Measurements from ENCODE around the gene CNTNAP1. TPM values are rescaled to one million over a fixed set of nuclear protein-coding genes. Genes with fewer than 3 reads are reported as not detected.

CNTNAP1 gene
- 1 to 10 TPM; 1.8 to 1.9 TPM for total RNA-seq

DNA sequence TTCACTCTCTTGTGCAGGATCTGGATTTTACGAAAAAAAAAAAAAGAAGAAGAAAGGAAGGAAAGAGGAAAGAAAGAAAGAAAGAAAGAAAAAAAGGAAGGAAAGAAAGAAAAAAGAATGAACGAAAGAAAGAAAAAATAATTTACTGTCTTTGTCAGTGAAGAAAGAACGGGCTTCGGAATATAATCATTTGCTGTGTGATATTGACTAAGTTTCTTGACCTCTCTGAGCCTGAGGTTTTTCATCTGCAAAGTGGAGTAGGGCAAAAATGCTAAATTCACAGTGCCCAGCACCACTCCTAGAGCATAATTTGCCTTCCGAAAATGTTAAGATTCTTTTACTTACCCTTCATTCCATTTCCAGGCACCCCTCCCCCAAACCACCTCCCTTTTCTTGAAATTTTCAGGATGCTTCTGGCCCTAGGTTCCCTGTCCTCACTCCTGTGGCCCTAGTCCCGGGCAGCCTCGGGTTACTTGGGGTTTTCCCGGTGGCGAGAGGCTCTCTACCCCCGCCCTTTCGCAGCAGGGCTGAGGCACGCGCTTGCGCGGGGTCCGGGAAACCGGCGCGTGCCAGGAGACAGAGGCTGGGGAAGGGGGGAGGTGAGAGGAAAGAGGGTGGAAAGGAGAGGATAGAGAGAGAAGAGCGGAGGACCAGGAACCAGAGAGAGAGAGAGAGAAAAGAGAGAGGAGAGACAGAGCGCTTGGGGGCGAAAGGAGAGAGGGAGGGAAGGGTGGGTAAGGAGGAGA is at the start of gene CNTNAP1:
CNTNAP1 (plus strand) TSS at position 556 of the 746 bp plus-strand sequence. CDS start 299 bp downstream, outside the sequence.
- ChIA-PET CTCF (interaction anchor here (2.2 kb wide), 1 partner anchor 104 kb away, joined by 13 read pairs; the partner anchor contains the start of gene PSMC3IP), POLR2A (no interaction called here)
- DNase-seq, result peak; percentile 48
- Mint-ChIP-seq H3K27ac (peak within 1 kb of the TSS; percentile 49), H3K27me3 (peaks cover 30% of the 10 kb centered on the region), H3K36me3 (peaks cover 2% of the 10 kb centered on the region), H3K4me3 (peak within 1 kb of the TSS; percentile 51), H3K9me3 (no peaks in the 10 kb centered on the region), H3K4me1 (ENCODE audit: low read depth) (peaks cover 49% of the 10 kb centered on the region)
- intact Hi-C loops (cut with micrococcal nuclease), result no loop called here

DNA sequence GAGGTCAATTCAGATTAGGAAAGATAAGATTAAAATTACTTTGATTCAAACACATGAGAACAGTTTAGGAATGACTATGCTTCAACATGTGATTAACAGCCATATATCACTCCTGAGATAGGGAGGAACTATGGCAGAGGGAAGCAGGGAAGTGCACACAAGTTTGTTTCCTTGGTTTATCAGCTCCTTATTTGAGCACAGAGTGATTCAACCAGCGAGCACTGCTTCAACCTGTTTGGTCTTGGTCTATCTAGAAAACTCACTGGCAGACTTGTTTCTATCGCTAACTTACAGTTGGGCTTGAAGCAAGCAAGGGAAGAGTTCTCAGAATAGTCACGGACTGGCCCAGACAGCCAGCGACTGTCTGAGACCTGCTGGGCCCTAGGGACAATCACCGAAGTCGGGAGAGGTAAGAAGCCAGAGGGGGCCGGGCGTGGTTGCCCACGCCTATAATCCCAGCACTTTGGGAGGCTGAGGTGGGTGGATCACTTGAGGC is 49.3 kb upstream of the CNTNAP1 start:
- intact Hi-C loops (cut with micrococcal nuclease), result no loop called here
- Mint-ChIP-seq H3K27ac (no peak overlapping the region), H3K9me3 (no peaks in the 10 kb centered on the region), H3K4me3 (no peak overlapping the region), H3K27me3 (no peaks in the 10 kb centered on the region), H3K4me1 (ENCODE audit: low read depth) (no peaks in the 10 kb centered on the region), H3K36me3 (no peaks in the 10 kb centered on the region)
- DNase-seq, result no peak
- POLR2A ChIA-PET, result no interaction called here
- CTCF ChIA-PET, result no interaction called here

DNA sequence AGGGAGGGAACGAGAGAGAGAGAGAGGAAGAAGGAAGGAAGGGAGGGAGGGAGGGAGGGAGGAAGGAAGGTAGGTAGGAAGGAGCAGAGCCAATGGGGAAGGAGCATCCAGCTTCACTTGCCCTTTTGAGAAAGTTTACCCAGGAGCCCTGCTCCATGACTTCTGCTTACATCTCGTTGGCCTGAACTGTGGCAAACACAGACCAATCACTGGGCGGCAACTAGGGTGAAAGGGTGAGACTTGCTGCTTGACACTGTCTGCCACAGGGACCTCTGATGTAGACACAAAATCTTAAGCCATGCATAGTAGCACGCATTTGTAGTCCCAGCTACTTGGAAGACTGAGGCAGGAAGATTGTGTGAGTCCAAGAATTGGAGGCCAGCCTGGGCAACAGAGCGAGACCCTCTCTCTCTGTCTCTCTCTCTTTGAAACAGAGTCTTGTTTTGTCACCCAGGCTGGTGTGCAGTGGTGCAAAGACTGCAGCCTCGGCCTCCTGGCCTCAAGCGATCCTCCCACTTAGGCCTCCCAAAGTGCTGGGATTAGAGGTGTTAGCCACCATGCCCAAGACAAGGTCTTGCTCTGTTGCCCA is 42.7 kb upstream of the CNTNAP1 start:
- H3K36me3 Mint-ChIP-seq, result no peaks in the 10 kb centered on the region
- no peaks in the 10 kb centered on the region for H3K4me1 Mint-ChIP-seq (ENCODE audit: low read depth)
- intact Hi-C loops (cut with micrococcal nuclease), result no loop called here
- POLR2A ChIA-PET, result no interaction called here
- no peak overlapping the region for H3K27ac Mint-ChIP-seq
- H3K9me3 Mint-ChIP-seq, result no peaks in the 10 kb centered on the region
- H3K27me3 Mint-ChIP-seq, result peaks cover 5% of the 10 kb centered on the region
- DNase-seq, result no peak
- CTCF ChIA-PET, result no interaction called here
- no peak overlapping the region for H3K4me3 Mint-ChIP-seq

DNA sequence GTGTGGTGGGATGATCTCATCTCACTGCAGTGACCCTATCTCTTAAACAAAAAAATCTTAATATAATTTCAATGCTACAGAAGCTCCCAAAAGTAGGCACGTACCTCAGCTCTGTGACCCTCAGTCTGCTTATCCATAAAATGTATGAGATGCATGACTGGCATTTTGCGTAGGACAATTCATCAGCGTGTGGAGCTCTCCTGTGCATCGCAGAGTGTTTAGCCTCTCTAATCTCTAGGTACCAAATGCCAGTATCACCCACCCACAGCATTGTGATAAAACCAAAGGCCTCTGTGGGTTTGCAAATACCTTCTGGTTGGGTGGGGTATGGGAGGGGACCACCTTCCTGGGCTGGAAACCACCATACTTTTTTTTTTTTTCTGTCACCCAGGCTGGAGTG is 42.2 kb upstream of the CNTNAP1 start:
- H3K27me3 Mint-ChIP-seq, result peaks cover 5% of the 10 kb centered on the region
- POLR2A ChIA-PET, result no interaction called here
- H3K9me3 Mint-ChIP-seq, result no peaks in the 10 kb centered on the region
- H3K4me3 Mint-ChIP-seq, result no peak overlapping the region
- intact Hi-C loops (cut with micrococcal nuclease), result no loop called here
- H3K4me1 Mint-ChIP-seq (ENCODE audit: low read depth), result no peaks in the 10 kb centered on the region
- H3K27ac Mint-ChIP-seq, result no peak overlapping the region
- DNase-seq, result no peak
- CTCF ChIA-PET, result no interaction called here
- no peaks in the 10 kb centered on the region for H3K36me3 Mint-ChIP-seq

DNA sequence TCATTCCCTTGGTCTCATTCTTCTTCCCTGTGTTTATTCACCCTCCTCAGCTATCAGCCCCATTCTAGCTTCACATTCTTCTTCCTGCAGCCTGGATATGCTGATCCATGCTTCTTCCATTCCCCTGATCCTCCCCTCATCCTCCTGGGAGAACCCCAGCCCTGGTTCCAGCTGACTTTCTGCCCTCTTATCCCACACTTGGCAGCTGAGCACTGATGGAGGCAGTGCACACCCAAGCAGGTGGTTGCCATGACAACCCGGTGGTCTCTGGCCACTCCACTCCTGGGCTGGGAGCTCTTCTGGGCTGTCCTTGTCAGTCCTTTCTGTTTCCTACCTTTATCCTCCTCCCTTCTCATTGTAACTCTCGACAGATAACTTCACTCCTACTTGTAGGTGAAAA is 40.0 kb upstream of the CNTNAP1 start:
- DNase-seq, result no peak
- intact Hi-C loops (cut with micrococcal nuclease), result no loop called here
- Mint-ChIP-seq H3K9me3 (no peaks in the 10 kb centered on the region), H3K36me3 (no peaks in the 10 kb centered on the region), H3K27ac (no peak overlapping the region), H3K4me1 (ENCODE audit: low read depth) (no peaks in the 10 kb centered on the region), H3K27me3 (peaks cover 7% of the 10 kb centered on the region), H3K4me3 (no peak overlapping the region)
- ChIA-PET POLR2A (no interaction called here), CTCF (interaction anchor here (1.2 kb wide), 1 partner anchor 64 kb away, joined by 5 read pairs; the partner anchor contains the start of gene PSMC3IP)

DNA sequence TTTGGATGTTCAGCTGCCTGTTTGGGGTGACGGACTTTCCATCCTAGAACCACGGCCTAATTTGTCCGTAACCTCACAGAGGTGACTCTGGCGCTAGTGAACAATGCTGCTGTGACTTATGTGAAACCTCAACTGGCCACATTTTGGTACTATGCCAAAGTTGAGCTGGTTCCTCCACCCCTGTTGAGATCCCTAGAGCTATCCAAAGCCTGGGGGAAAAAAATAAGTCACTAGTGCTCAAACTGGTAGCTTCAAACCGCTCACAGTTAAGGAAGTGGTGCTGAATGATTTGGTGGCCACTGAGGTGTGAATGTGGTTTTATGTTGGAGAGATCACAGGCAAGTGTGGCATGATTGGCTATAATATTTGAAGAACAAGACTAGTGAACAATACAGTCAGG is 34.6 kb upstream of the CNTNAP1 start:
- Mint-ChIP-seq H3K4me3 (no peak overlapping the region), H3K27ac (no peak overlapping the region), H3K27me3 (peaks cover 10% of the 10 kb centered on the region), H3K9me3 (no peaks in the 10 kb centered on the region), H3K4me1 (ENCODE audit: low read depth) (no peaks in the 10 kb centered on the region), H3K36me3 (no peaks in the 10 kb centered on the region)
- intact Hi-C loops (cut with micrococcal nuclease), result no loop called here
- ChIA-PET POLR2A (no interaction called here), CTCF (interaction anchor here (1.1 kb wide), 1 partner anchor 69 kb away, joined by 3 read pairs; no protein-coding TSS in a partner anchor)
- no peak for DNase-seq

DNA sequence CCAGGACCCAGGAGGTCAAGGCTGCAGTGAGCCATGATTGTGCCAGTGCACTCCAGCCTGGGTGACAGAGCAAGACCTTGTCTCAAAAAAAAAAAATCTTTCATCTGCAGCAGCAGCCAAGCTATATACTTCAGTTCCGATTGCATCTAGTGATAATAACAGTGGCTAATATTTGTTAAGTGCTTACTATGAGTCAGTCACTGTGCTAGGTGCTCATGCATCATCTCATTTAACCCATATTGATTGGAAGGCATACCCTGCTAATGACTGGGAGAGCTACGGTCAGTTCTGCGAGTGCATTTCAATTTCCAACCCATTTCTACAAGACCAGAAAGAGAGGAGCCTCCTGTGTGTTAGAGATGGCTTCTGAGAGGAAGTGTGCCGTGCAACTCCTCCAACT is 30.9 kb upstream of the CNTNAP1 start:
- H3K36me3 Mint-ChIP-seq, result no peaks in the 10 kb centered on the region
- intact Hi-C loops (cut with micrococcal nuclease), result no loop called here
- DNase-seq, result no peak
- no peak overlapping the region for H3K4me3 Mint-ChIP-seq
- CTCF ChIA-PET, result no interaction called here
- H3K27me3 Mint-ChIP-seq, result peaks cover 14% of the 10 kb centered on the region
- H3K9me3 Mint-ChIP-seq, result no peaks in the 10 kb centered on the region
- POLR2A ChIA-PET, result no interaction called here
- peaks cover 10% of the 10 kb centered on the region for H3K4me1 Mint-ChIP-seq (ENCODE audit: low read depth)
- no peak overlapping the region for H3K27ac Mint-ChIP-seq

DNA sequence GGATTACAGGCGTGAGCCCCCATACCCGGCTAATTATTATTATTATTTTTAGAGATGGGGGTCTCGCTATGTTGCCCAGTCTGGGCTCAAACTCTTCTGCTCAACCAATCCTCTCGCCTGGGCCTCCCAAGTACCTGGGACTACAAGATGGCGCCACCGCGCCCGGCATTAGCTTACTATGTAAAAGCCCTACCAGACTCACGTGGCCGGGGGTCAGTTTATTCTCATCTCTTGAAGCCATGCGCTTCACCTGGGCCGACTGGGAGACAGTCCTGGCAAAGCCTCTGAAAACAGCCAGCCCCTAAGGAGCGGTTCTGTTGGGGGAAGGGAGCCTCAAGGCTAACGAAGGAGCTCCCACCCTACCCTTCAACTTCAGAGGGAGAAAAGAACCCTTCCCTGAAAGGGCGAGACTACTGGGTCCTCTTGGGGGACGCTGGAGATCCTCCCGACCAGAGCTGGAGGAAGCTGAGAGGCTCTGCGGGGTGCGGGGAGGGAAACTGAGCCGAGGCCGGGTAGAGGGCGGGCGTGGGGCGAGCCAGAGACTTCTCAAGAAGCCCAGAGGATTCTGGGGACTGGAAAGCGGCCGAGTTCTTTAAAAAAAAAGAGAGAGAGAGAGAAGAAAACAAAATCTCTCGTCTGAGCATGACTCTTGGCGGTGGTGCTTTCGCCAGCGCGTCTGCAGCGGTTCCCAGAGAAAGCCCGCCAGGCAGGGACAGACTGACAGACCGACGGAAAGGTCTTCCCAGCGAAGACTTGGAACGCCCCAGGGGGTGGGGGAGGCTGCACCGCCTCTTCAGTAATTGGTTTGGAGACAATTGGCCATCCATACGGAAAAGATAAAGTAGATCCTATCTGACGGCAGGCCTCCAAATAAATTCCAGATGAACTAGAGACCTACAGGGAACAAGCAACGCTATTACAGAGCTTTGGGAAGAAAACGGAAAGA is 28.9 kb upstream of the CNTNAP1 start:
- no peaks in the 10 kb centered on the region for H3K9me3 Mint-ChIP-seq
- DNase-seq, result no peak
- H3K4me1 Mint-ChIP-seq (ENCODE audit: low read depth), result peaks cover 17% of the 10 kb centered on the region
- H3K4me3 Mint-ChIP-seq, result no peak overlapping the region
- H3K27me3 Mint-ChIP-seq, result peaks cover 12% of the 10 kb centered on the region
- POLR2A ChIA-PET, result no interaction called here
- intact Hi-C loops (cut with micrococcal nuclease), result no loop called here
- no peak overlapping the region for H3K27ac Mint-ChIP-seq
- no peaks in the 10 kb centered on the region for H3K36me3 Mint-ChIP-seq
- CTCF ChIA-PET, result interaction anchor here (0.9 to 2.2 kb wide), 2 partner anchors 44 to 75 kb away, joined by 4 to 6 read pairs; partner anchors contain the start of genes RETREG3 and TUBG1

DNA sequence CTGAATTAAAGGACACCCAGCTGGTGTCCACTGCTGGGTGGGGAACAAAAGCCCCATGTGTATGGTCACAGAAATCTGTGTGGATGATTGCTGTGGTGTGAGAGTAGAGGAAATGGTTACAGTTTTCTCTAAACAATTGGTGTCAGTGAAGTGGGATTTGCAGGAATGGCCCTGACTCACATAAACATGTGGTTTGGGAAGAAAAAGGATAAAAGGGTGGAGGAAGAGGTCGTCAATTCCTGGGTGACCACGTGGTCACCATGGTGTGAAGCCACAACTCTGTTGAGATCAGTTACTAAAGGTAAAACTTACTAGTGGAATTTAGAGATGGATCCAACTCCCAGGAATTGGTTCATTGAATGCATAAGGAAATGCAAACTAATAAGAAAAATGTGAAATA is 26.8 kb upstream of the CNTNAP1 start:
- intact Hi-C loops (cut with micrococcal nuclease), result no loop called here
- no peak overlapping the region for H3K4me3 Mint-ChIP-seq

DNA sequence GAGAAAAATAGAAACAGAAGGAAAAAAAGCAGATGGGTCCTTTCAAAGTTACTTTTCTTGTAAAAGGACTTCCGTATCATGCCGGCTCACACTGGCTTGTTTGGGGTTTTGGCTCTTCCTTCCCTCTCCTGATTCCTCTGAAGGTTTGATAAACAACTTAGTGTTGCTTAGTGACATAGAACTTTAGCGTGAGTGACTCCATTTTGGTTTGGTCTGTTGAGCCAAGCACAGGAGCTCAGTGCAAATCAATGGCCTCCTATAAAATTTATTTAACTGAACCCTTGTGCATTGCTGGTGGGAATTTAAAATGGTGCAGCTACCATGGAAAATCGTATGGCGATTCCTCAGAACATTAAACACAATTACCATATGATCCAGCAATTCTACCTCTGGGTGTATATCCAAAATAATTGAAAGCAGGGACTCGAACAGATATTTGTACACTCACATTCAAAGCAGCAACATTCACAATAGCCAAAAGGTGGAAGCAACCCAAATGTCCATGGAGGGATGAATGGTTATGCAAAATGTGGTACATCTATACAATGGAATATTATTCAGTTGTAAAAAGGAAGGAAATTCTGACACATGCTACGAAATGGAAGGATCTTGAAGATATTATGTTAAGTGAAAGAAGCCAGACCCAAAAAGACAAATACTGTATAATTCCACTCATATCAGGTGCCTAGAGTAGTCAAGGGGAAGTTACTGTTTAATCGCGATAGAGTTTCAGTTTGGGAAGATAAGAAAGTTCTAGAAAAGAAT is 24.3 kb upstream of the CNTNAP1 start:
- no peak for DNase-seq
- POLR2A ChIA-PET, result no interaction called here
- Mint-ChIP-seq H3K4me1 (ENCODE audit: low read depth) (peaks cover 29% of the 10 kb centered on the region), H3K27me3 (peaks cover 7% of the 10 kb centered on the region), H3K9me3 (no peaks in the 10 kb centered on the region), H3K27ac (no peak overlapping the region), H3K4me3 (peak overlapping the region; percentile 51), H3K36me3 (no peaks in the 10 kb centered on the region)
- intact Hi-C loops (cut with micrococcal nuclease), result no loop called here
- CTCF ChIA-PET, result interaction anchor here (0.6 to 1.0 kb wide), 2 partner anchors 106 to 560 kb away, joined by 3 read pairs; no protein-coding TSS in a partner anchor

More for the DNA sequence above, 26.8 kb upstream of the CNTNAP1 start:
- Mint-ChIP-seq H3K36me3 (no peaks in the 10 kb centered on the region), H3K9me3 (no peaks in the 10 kb centered on the region), H3K27ac (no peak overlapping the region), H3K4me1 (ENCODE audit: low read depth) (peaks cover 28% of the 10 kb centered on the region), H3K27me3 (peaks cover 11% of the 10 kb centered on the region)
- ChIA-PET POLR2A (no interaction called here), CTCF (interaction anchor here (0.9 kb wide), 1 partner anchor 19 kb away, joined by 4 read pairs; no protein-coding TSS in a partner anchor)
- DNase-seq, result no peak
